HUES6 (cell line): ENCODE data around the gene SGPP2.

Source experiments
- H3K27ac ChIP-seq: 2 replicates; pipeline ENCODE4 v1.7.0; 2013; ENCODE audit warnings: low read depth, mild to moderate bottlenecking, low read length, inconsistent platforms
- H3K27me3 ChIP-seq: 2 replicates; pipeline ENCODE4 v1.6.1; 2013; ENCODE audit warnings: low read length; ENCODE audit not compliant: control insufficient read depth, insufficient read depth
- H3K36me3 ChIP-seq: 2 replicates; pipeline ENCODE4 v1.6.1; 2013; ENCODE audit warnings: low read length; ENCODE audit not compliant: control insufficient read depth, insufficient read depth
- H3K4me1 ChIP-seq: 2 replicates; pipeline ENCODE4 v1.6.1; 2013; ENCODE audit warnings: low read length; ENCODE audit not compliant: control insufficient read depth, insufficient read depth
- H3K4me3 ChIP-seq: 2 replicates; pipeline ENCODE4 v1.5.1; 2013; ENCODE audit warnings: low read depth, low read length
- H3K9ac ChIP-seq: one replicate; pipeline ENCODE4 v1.6.1; 2013; ENCODE audit warnings: mild to moderate bottlenecking, low read length
- H3K9me3 ChIP-seq: 2 replicates; pipeline ENCODE4 v1.6.1; 2013; ENCODE audit warnings: low read depth, low read length; ENCODE audit not compliant: control insufficient read depth, insufficient read depth

Gene SGPP2, protein sequence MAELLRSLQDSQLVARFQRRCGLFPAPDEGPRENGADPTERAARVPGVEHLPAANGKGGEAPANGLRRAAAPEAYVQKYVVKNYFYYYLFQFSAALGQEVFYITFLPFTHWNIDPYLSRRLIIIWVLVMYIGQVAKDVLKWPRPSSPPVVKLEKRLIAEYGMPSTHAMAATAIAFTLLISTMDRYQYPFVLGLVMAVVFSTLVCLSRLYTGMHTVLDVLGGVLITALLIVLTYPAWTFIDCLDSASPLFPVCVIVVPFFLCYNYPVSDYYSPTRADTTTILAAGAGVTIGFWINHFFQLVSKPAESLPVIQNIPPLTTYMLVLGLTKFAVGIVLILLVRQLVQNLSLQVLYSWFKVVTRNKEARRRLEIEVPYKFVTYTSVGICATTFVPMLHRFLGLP

GRCh38 chr2:222424276-222424728 is at the start of gene SGPP2:
SGPP2 (plus strand) TSS chr2:222424543; CDS start chr2:222424603, 60 bp downstream.
- H3K9me3 ChIP-seq = no peaks in the 10 kb centered on the region
- 0 out of 2 replicates have a peak, but pooled peaks cover 8% of the 10 kb centered on the region for H3K4me1 ChIP-seq
- H3K27ac ChIP-seq = no peak within 1 kb of the TSS
- H3K27me3 ChIP-seq = peaks cover 93% of the 10 kb centered on the region
- peak within 1 kb of the TSS; percentile 58 for H3K4me3 ChIP-seq
- H3K36me3 ChIP-seq = no peaks in the 10 kb centered on the region
- no peak within 1 kb of the TSS for H3K9ac ChIP-seq

DNA sequence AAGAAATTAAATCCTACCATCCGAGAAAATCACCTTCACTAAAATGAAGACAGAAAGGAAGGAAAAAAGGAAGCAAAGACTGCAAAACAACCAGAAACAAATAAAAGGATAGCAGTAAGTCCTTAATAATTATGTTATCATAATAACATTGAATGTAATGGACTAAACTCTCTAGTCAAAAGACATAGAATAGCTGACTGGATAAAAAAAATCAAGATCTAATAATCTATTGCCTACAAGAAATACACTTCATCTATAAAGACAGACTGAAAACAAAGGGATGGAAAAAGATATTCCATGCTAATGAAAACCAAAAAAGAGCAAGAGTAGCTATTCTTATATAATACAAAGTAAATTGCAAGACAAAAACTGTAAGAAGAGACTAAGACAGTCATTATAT is 48.5 kb upstream of the SGPP2 start:
- Histone ChIP-seq H3K9ac (no peak overlapping the region), H3K4me3 (no peak overlapping the region), H3K9me3 (peaks cover 5% of the 10 kb centered on the region; the same call in 1 of the 2 replicates), H3K27me3 (no peaks in the 10 kb centered on the region), H3K4me1 (no peaks in the 10 kb centered on the region), H3K36me3 (no peaks in the 10 kb centered on the region), H3K27ac (no peak overlapping the region)

DNA sequence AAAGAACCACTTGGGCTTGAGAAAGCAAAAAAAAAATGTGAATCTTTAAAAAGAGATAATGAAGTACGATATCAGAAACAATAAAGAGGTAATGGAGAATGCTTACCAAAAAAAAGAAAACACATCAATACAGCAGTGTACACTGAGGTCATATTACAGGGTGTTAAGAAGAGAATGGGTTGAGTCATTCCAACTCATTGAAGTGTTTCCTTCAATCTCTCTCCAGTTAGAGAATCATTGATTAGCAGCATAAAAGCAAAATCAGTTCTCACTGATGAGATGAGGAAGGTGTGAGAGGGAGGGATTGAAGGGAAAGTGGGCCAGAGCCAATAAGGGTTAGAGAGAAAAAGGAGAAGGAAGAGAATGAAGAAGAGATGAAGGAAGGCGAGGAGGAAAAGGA is 43.9 kb upstream of the SGPP2 start:
- Histone ChIP-seq H3K36me3 (no peaks in the 10 kb centered on the region), H3K9ac (no peak overlapping the region), H3K4me1 (no peaks in the 10 kb centered on the region), H3K27me3 (no peaks in the 10 kb centered on the region), H3K4me3 (no peak overlapping the region), H3K9me3 (peaks cover 6% of the 10 kb centered on the region; the same call in 1 of the 2 replicates), H3K27ac (no peak overlapping the region)

- no peak overlapping the region for H3K9ac ChIP-seq
Measured at GRCh38 chr2:222381566-222381965, 42.8 kb upstream of the SGPP2 start.

GRCh38 chr2:222383255-222383654 is 41.1 kb upstream of the SGPP2 start:
- H3K9ac ChIP-seq = no peak overlapping the region
- H3K36me3 ChIP-seq = no peaks in the 10 kb centered on the region
- no peaks in the 10 kb centered on the region for H3K4me1 ChIP-seq
- H3K9me3 ChIP-seq = peaks cover 6% of the 10 kb centered on the region; the same call in 1 of the 2 replicates
- no peak overlapping the region for H3K27ac ChIP-seq
- no peaks in the 10 kb centered on the region for H3K27me3 ChIP-seq
- H3K4me3 ChIP-seq = no peak overlapping the region

More at GRCh38 chr2:222381566-222381965, 42.8 kb upstream of the SGPP2 start:
- H3K27me3 ChIP-seq = no peaks in the 10 kb centered on the region
- no peaks in the 10 kb centered on the region for H3K4me1 ChIP-seq
- H3K9me3 ChIP-seq = peaks cover 6% of the 10 kb centered on the region; the same call in 1 of the 2 replicates
- no peak overlapping the region for H3K27ac ChIP-seq
- H3K4me3 ChIP-seq = no peak overlapping the region
- no peaks in the 10 kb centered on the region for H3K36me3 ChIP-seq

DNA sequence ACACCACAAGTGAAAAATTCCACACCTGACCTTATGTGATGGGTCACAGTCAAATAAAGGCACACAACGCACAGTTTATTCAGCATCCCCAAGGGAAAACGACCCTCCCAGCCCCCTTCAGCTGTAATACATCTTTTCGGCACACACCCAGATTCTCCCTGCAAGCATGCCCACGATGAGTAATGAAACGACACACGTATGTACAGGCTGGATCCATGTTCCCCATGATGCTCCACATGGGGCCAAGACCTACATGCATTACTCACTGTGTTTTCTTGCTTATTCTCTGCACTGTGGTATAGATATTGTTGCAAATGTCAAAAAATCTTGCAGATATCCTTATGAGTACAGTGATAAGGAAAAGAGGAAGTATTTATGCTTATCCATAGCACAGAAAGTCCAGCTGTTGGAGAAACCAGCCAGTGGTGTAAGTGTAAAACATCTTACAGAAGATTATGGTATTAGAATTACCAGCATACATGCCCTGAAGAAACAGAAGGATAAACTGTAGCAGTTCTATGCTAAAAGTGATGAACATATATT is 32.5 kb upstream of the SGPP2 start:
- H3K9ac ChIP-seq = no peak overlapping the region
- H3K36me3 ChIP-seq = no peaks in the 10 kb centered on the region
- peaks cover 4% of the 10 kb centered on the region; the same call in 1 of the 2 replicates for H3K9me3 ChIP-seq
- H3K4me3 ChIP-seq = no peak overlapping the region
- no peak overlapping the region for H3K27ac ChIP-seq
- no peaks in the 10 kb centered on the region for H3K27me3 ChIP-seq
- H3K4me1 ChIP-seq = peaks cover 16% of the 10 kb centered on the region

DNA sequence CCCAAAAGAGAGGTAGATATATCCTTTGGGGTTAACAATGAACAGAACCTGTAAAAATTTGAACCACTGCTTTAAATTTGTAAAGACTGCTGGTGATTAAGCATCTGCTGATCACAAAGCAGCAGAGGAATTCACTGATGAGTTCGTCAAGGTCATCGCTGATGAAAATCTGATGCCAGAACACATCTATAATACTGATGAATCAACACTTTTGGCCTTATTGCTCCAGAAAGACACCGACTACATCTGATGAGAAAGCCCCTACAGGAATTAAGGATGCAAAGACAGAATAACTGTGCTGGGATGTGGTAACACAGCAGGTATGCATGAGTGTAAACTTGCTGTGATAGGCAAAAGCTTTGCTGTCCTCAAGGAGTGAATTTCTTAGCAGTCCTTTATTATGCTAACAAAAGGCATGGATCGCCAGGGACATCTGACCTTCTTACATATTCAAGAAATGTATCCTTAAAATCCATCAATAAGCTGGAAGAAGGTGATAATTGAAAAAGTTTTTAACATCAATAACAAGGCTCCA is 30.5 kb upstream of the SGPP2 start:
- Histone ChIP-seq H3K9me3 (peaks cover 4% of the 10 kb centered on the region; the same call in 1 of the 2 replicates), H3K27me3 (no peaks in the 10 kb centered on the region), H3K36me3 (no peaks in the 10 kb centered on the region), H3K9ac (no peak overlapping the region), H3K4me1 (peaks cover 16% of the 10 kb centered on the region), H3K27ac (no peak overlapping the region), H3K4me3 (no peak overlapping the region)

DNA sequence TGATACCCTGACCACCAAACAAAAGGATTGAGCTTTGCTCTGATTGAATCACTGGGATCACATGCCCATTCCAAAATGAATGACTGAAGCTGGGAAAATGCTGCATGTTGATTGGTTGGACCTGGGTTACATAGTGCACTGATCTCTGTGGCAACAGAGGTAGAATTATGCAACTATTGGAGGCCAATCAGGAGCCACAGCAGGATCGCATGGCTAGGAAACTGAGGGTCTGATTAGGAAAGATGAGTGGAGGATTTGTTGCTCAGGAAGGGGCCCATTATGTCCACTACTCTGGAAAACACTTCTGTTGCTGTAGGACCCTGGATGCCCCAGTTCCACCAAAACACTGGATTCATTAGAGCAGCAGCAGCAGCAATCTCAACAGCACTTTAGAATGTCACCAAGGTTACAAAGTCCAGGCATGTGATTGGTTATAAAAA is 25.9 kb upstream of the SGPP2 start:
- Histone ChIP-seq H3K4me1 (peaks cover 8% of the 10 kb centered on the region), H3K36me3 (no peaks in the 10 kb centered on the region), H3K9me3 (peaks cover 10% of the 10 kb centered on the region; the same call in 1 of the 2 replicates), H3K27ac (no peak overlapping the region), H3K4me3 (no peak overlapping the region), H3K9ac (no peak overlapping the region), H3K27me3 (no peaks in the 10 kb centered on the region)

DNA sequence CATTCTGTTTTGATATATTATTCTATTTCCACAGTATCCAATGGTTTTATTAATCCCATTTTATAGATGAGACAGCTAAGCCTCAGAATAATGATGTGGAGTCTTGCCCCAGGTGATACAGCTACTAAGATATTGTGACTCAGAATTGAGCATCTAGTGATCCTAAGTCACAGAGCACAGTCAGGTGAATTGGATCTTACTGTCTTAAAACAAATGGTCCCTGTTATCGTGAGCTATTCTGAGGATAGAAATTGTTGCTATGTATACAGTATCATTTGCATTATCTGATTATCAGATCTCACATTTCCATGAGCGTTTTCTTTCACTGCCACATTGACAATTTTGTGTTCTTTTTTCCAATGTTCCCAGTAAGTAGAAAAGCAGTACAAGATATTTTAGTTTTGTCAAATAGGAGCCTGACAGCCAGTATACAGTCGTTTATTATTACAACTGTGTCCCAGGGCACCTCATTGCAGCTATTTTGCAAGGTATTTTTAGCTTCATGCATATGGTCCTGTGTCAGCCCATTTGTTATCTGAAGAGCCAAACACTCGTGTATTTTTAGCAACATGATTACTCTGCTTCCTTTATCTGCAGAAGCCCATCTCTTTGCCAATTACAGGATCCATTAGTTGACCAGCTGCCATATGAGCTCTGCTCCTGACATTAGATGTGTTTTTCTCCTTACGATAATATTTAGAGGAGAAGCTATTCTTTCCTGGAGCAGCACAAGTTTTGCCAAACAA is 25.1 kb upstream of the SGPP2 start:
- 0 out of 2 replicates have a peak, but pooled peaks cover under 1% of the 10 kb centered on the region for H3K4me1 ChIP-seq
- H3K4me3 ChIP-seq = no peak overlapping the region
- no peaks in the 10 kb centered on the region for H3K36me3 ChIP-seq
- no peak overlapping the region for H3K9ac ChIP-seq
- no peaks in the 10 kb centered on the region for H3K27me3 ChIP-seq
- no peak overlapping the region for H3K27ac ChIP-seq
- H3K9me3 ChIP-seq = peaks cover 12% of the 10 kb centered on the region; the same call in 1 of the 2 replicates

GRCh38 chr2:222404151-222404905 is 20.0 kb upstream of the SGPP2 start:
- Histone ChIP-seq H3K9ac (no peak overlapping the region), H3K36me3 (no peaks in the 10 kb centered on the region), H3K4me1 (no peaks in the 10 kb centered on the region), H3K27me3 (no peaks in the 10 kb centered on the region), H3K9me3 (peaks cover 8% of the 10 kb centered on the region; the same call in 1 of the 2 replicates), H3K4me3 (no peak overlapping the region), H3K27ac (no peak overlapping the region)
